Motor neuron (in vitro differentiated cells): ENCODE data around the gene GNAQ. TPM values are rescaled to one million over a fixed set of nuclear protein-coding genes. Genes with fewer than 3 reads are reported as not detected.

ENCODE experiments used
- ATAC-seq, 8 experiments: fragments of 200-7000 bp; cut with Tn5 transposase; replicated peaks in 6 of 8; 2 replicates each; pipeline ENCODE4 v1.8.0; 2021; ENCODE audit warnings: mild to moderate bottlenecking in 8 of 8, moderate library complexity in 8 of 8
- H3K27ac ChIP-seq, 2 donors: fragments of 250-450 bp; sonication (Bioruptor Pico); 2 replicates each; pipeline ENCODE4 v1.9.0; 2021; ENCODE audit warnings: antibody characterized with exemption in 2 of 2, mild to moderate bottlenecking in 2 of 2, moderate library complexity in 1 of 2
- H3K4me1 ChIP-seq, 2 donors: fragments of 250-450 bp; sonication (Bioruptor Pico); replicated peaks in 1 of 2; 2 replicates each; pipeline ENCODE4 v1.6.1; 2021; ENCODE audit warnings: antibody characterized with exemption in 2 of 2, mild to moderate bottlenecking in 2 of 2, moderate library complexity in 1 of 2
- H3K4me3 ChIP-seq, 5 donors: fragments of 250-450 bp; sonication (Bioruptor Pico); 2 replicates each; pipeline ENCODE4 v1.9.0; 2021; ENCODE audit warnings: antibody characterized with exemption in 5 of 5, mild to moderate bottlenecking in 5 of 5, moderate library complexity in 4 of 5
- WGBS, 10 experiments: fragments of 450-650 bp; shearing (Covaris generic); methylation state at CpG; one replicate each; pipeline ENCODE4 v1.0.0; 2022; 5-methylcytosine and 5-hydroxymethylcytosine counted together
- in situ Hi-C, 9 experiments: fragments of 400-800 bp; cut with MboI; loops; one replicate each; pipeline ENCODE4 v1.15.0; 2021; ENCODE audit warnings: low sequenced_read_pairs in 9 of 9, low pct_unique_long_range_greater_than_20kb in 2 of 9; ENCODE audit not compliant: unreplicated experiment in 9 of 9
- total RNA-seq, 8 experiments: library from RNA; unstranded; fragments of 300-600 nt; gene quantifications; 2 replicates each; pipeline versions ENCODE4 v1.2.3 to v1.2.4, GENCODE V29; 2022

The GNAQ gene
- total RNA-seq, 8 experiments from 2014 or later = 10.5 to 84.7 (median 37.9) TPM

GRCh38 chr9:77830618-77831285, 200.9 kb downstream of the GNAQ start:
- Histone ChIP-seq H3K4me3 (no peak overlapping the region), H3K27ac (no peak overlapping the region), H3K4me1 (peaks cover 0 to 10% of the 10 kb centered on the region in 2 donors)
- peak in 1 of 8 experiments; percentile 37 for ATAC-seq
- in situ Hi-C loops = no loop called here

GRCh38 chr9:77829420-77829819, 202.2 kb downstream of the GNAQ start:
- H3K4me1 ChIP-seq = peaks cover 0 to 10% of the 10 kb centered on the region in 2 donors
- H3K4me3 ChIP-seq = no peak overlapping the region
- in situ Hi-C loops = no loop called here
- H3K27ac ChIP-seq = no peak overlapping the region
- WGBS, 10 experiments = 33 to 100% (median 84%) methylated on average over 1 to 4 of the region's 4 CpGs; no CpG with 5 or more reads in 2 of the 10 experiments
- ATAC-seq = peak in 1 of 8 experiments; percentile 46

- Histone ChIP-seq H3K4me1 (peaks cover 0 to 10% of the 10 kb centered on the region in 2 donors), H3K4me3 (no peak overlapping the region), H3K27ac (no peak overlapping the region)
- ATAC-seq = no peak
- 75 to 100% (median 94%) methylated on average over 2 to 6 of the region's 6 CpGs for WGBS, 10 experiments
- in situ Hi-C loops = no loop called here
Measured at GRCh38 chr9:77827104-77827784, 204.4 kb downstream of the GNAQ start.

GRCh38 chr9:77826621-77827020, 205.0 kb downstream of the GNAQ start:
- Histone ChIP-seq H3K4me3 (no peak overlapping the region), H3K27ac (no peak overlapping the region), H3K4me1 (peaks cover 0 to 10% of the 10 kb centered on the region in 2 donors)
- WGBS, 10 experiments = 67 to 100% (median 96%) methylated on average over 1 to 5 of the region's 5 CpGs
- in situ Hi-C loops = no loop called here
- no peak for ATAC-seq

- in situ Hi-C loops = no loop called here
- Histone ChIP-seq H3K27ac (no peak overlapping the region), H3K4me1 (peaks cover 0 to 9% of the 10 kb centered on the region in 2 donors), H3K4me3 (no peak overlapping the region)
- ATAC-seq = no peak
- WGBS, 10 experiments = 60 to 100% (median 80%) methylated on average over 1 to 2 of the region's 2 CpGs; no CpG with 5 or more reads in 5 of the 10 experiments
Measured at GRCh38 chr9:77826116-77826515, 205.5 kb downstream of the GNAQ start.

GRCh38 chr9:77825361-77825760, 206.2 kb downstream of the GNAQ start:
- 60 to 100% (median 90%) methylated on average over 1 to 4 of the region's 4 CpGs; no CpG with 5 or more reads in 1 of the 10 experiments for WGBS, 10 experiments
- Histone ChIP-seq H3K4me1 (peaks cover 0 to 8% of the 10 kb centered on the region in 2 donors), H3K27ac (no peak overlapping the region), H3K4me3 (no peak overlapping the region)
- ATAC-seq = no peak
- in situ Hi-C loops = no loop called here

- WGBS, 10 experiments = 5 to 100% (median 89%) methylated on average over 1 to 3 of the region's 3 CpGs; no CpG with 5 or more reads in 1 of the 10 experiments
- in situ Hi-C loops = no loop called here
- Histone ChIP-seq H3K27ac (no peak overlapping the region), H3K4me3 (no peak overlapping the region), H3K4me1 (peaks cover 3 to 7% of the 10 kb centered on the region in 2 donors)
- ATAC-seq = peak in 2 of 8 experiments; percentile 89 to 91
Measured at GRCh38 chr9:77820293-77820954, 211.2 kb downstream of the GNAQ start.

GRCh38 chr9:77819657-77820056, 212.0 kb downstream of the GNAQ start:
- WGBS, 10 experiments = 46 to 94% (median 87%) methylated on average over 1 of the region's 1 CpG; no CpG with 5 or more reads in 2 of the 10 experiments
- peak in 7 of 8 experiments; percentile 22 to 52 (median 45) for ATAC-seq
- Histone ChIP-seq H3K4me1 (peaks cover 7 to 9% of the 10 kb centered on the region in 2 donors), H3K27ac (no peak overlapping the region), H3K4me3 (no peak overlapping the region)
- in situ Hi-C loops = no loop called here

GRCh38 chr9:77817590-77818311, 213.9 kb downstream of the GNAQ start:
- 76 to 100% (median 87%) methylated on average over 1 to 7 of the region's 7 CpGs for WGBS, 10 experiments
- Histone ChIP-seq H3K27ac (no peak overlapping the region), H3K4me3 (no peak overlapping the region), H3K4me1 (peaks cover 17% of the 10 kb centered on the region in 2 donors)
- ATAC-seq = no peak
- in situ Hi-C loops = no loop called here

GRCh38 chr9:77816641-77817341, 214.8 kb downstream of the GNAQ start:
- Histone ChIP-seq H3K27ac (no peak overlapping the region), H3K4me1 (peaks cover 17% of the 10 kb centered on the region in 2 donors), H3K4me3 (no peak overlapping the region)
- WGBS, 10 experiments = 80 to 100% (median 97%) methylated on average over 1 to 6 of the region's 6 CpGs; no CpG with 5 or more reads in 2 of the 10 experiments
- in situ Hi-C loops = no loop called here
- ATAC-seq = no peak

- ATAC-seq = no peak
- in situ Hi-C loops = no loop called here
- H3K4me1 ChIP-seq = peaks cover 17% of the 10 kb centered on the region in 2 donors
- 88 to 100% (median 100%) methylated on average over 2 of the region's 2 CpGs; no CpG with 5 or more reads in 5 of the 10 experiments for WGBS, 10 experiments
- H3K27ac ChIP-seq = no peak overlapping the region
- no peak overlapping the region for H3K4me3 ChIP-seq
Measured at GRCh38 chr9:77815260-77815659, 216.4 kb downstream of the GNAQ start.

GRCh38 chr9:77811832-77812231, 219.8 kb downstream of the GNAQ start:
- WGBS, 10 experiments = 83 to 100% (median 100%) methylated on average over 1 of the region's 1 CpG; no CpG with 5 or more reads in 3 of the 10 experiments
- Histone ChIP-seq H3K27ac (no peak overlapping the region), H3K4me1 (peaks cover 10 to 17% of the 10 kb centered on the region in 2 donors), H3K4me3 (no peak overlapping the region)
- in situ Hi-C loops = no loop called here
- no peak for ATAC-seq
